ENCODE data around the gene KIF19. TPM values are rescaled to one million over a fixed set of nuclear protein-coding genes. Genes with fewer than 3 reads are reported as not detected.
A peak's percentile ranks its signal among the peaks of the same experiment; 100 is the strongest.

The KIF19 gene
- total and polyA plus RNA-seq, 2 experiments from 2014 or later = 0.39 TPM; not detected in 1

DNA sequence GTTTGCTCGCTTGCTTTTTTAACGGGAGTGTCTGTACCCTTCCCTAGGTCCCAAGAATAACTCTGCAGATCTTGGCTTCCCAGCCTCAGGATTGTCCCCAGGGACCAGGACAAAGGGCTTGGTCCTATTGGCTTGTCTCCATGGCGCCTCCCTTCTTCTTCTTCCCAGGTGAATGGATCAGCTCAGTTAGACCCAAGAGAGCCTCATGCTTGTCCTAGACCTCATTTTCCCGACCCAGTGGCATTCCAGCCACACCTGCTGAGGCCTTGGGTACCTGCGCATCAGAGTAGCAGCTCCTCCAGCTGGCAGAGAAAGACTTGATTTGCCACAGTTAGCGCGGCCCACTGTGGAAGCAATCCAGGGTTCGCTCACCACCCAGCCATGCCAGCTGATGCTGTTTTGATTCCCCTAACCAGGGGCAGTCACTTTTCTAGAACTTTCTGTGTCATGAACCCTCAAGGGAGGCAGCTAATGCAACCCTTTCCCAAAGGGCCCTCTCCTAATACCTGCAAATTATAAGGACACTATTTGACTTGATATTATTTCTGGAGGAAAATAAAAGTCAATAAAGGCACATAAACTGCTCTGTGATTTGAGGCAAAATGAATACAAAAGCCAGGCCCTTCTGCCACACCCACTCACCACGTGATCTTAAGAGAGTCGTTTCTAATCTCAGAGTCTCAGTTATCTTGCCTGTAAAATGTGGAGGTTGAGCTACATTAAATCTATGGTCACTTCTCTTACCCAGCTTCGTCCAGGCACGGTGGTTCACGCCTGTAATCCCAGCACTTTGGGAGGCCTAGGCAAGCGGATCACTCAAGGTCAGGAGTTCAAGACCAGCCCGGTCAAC, 55.2 kb downstream of the KIF19 start:
- no peaks in the 10 kb centered on the region for H3K9me3 ChIP-seq (ENCODE audit: low read depth)
- TF ChIP-seq CTCF (IDR thresholded peaks at IDR 0.05; ENCODE audit: low read depth, low read length) = no peak
- no peak for DNase-seq (ENCODE audit: low read depth in 1 of 2, low spot score in 1 of 2)
- no peaks in the 10 kb centered on the region for H3K36me3 ChIP-seq
- H3K4me3 ChIP-seq = no peak overlapping the region
- H3K27me3 ChIP-seq = peaks cover 11% of the 10 kb centered on the region
- H3K27ac ChIP-seq = no peak overlapping the region
- H3K4me1 ChIP-seq (ENCODE audit: low read depth) = peaks cover 13% of the 10 kb centered on the region

- peaks cover 19% of the 10 kb centered on the region for H3K4me1 ChIP-seq (ENCODE audit: low read depth)
- no peak for DNase-seq (ENCODE audit: low read depth in 1 of 2, low spot score in 1 of 2)
- no peaks in the 10 kb centered on the region for H3K27me3 ChIP-seq
- H3K4me3 ChIP-seq = no peak overlapping the region
- no peaks in the 10 kb centered on the region for H3K9me3 ChIP-seq (ENCODE audit: low read depth)
- no peak for TF ChIP-seq CTCF (IDR thresholded peaks at IDR 0.05; ENCODE audit: low read depth, low read length)
- H3K36me3 ChIP-seq = no peaks in the 10 kb centered on the region
- H3K27ac ChIP-seq = no peak overlapping the region
Observed at GRCh38 chr17:74383141-74383540, 57.1 kb downstream of the KIF19 start.

DNA sequence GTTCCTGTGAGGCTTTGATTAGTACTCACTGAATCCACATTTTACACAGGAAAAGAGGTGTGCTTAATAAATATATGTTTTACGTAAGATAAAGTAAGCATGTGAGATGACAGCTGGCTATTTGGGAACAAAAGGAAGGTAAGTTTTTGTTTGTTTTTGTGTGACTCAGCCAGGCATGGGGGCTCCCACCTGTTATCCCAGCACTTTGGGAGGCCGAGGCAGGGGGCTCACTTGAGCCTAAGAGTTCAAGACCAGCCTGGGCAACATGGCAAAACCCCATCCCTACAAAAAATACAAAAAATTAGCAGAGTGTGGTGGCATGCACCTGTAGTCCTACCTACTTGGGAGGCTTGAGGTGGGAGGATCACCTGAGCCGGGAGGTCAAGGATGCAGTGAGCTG, 59.2 kb downstream of the KIF19 start:
- no peaks in the 10 kb centered on the region for H3K27me3 ChIP-seq
- H3K4me3 ChIP-seq = no peak overlapping the region
- H3K9me3 ChIP-seq (ENCODE audit: low read depth) = no peaks in the 10 kb centered on the region
- TF ChIP-seq CTCF (IDR thresholded peaks at IDR 0.05; ENCODE audit: low read depth, low read length) = no peak
- no peaks in the 10 kb centered on the region for H3K36me3 ChIP-seq
- peaks cover 21% of the 10 kb centered on the region for H3K4me1 ChIP-seq (ENCODE audit: low read depth)
- no peak overlapping the region for H3K27ac ChIP-seq
- no peak for DNase-seq (ENCODE audit: low read depth in 1 of 2, low spot score in 1 of 2)

- no peaks in the 10 kb centered on the region for H3K9me3 ChIP-seq (ENCODE audit: low read depth)
- H3K4me1 ChIP-seq (ENCODE audit: low read depth) = peaks cover 25% of the 10 kb centered on the region
- no peaks in the 10 kb centered on the region for H3K27me3 ChIP-seq
- H3K4me3 ChIP-seq = no peak overlapping the region
- peak overlapping the region; percentile 53 for H3K27ac ChIP-seq
- no peak for TF ChIP-seq CTCF (IDR thresholded peaks at IDR 0.05; ENCODE audit: low read depth, low read length)
- H3K36me3 ChIP-seq = no peaks in the 10 kb centered on the region
- peak in 1 of 2 donors; percentile 69 for DNase-seq (ENCODE audit: low read depth in 1 of 2, low spot score in 1 of 2)
Observed at GRCh38 chr17:74386386-74386785, 60.4 kb downstream of the KIF19 start.

- no peak for TF ChIP-seq CTCF (IDR thresholded peaks at IDR 0.05; ENCODE audit: low read depth, low read length)
- DNase-seq (ENCODE audit: low read depth in 1 of 2, low spot score in 1 of 2) = no peak
Observed at GRCh38 chr17:74387365-74388218, 61.6 kb downstream of the KIF19 start.

More at GRCh38 chr17:74387365-74388218, 61.6 kb downstream of the KIF19 start:
- no peak overlapping the region for H3K27ac ChIP-seq
- no peak overlapping the region for H3K4me3 ChIP-seq
- peaks cover 32% of the 10 kb centered on the region for H3K4me1 ChIP-seq (ENCODE audit: low read depth)
- no peaks in the 10 kb centered on the region for H3K27me3 ChIP-seq
- H3K9me3 ChIP-seq (ENCODE audit: low read depth) = no peaks in the 10 kb centered on the region
- H3K36me3 ChIP-seq = no peaks in the 10 kb centered on the region

Measured in cardiac muscle cell (in vitro differentiated cells and primary cell).